Natural killer cell (primary cell): ENCODE results near the gene RAB44. TPM values are rescaled to one million over a fixed set of nuclear protein-coding genes. Genes with fewer than 3 reads are reported as not detected.
A peak's percentile ranks its signal among the peaks of the same experiment; 100 is the strongest.

Experiments
- ATAC-seq, 3 donors: fragments of 150-1000 bp in 2 of 3; fragments of 200-7000 bp in 1 of 3; cut with Tn5 transposase; 1 replicate in 1 of 3; 2 replicates in 2 of 3; pipeline ENCODE4 v1.10.0; 2021; ENCODE audit warnings: mild to moderate bottlenecking in 2 of 3, moderate library complexity in 2 of 3
- DNase-seq, 2 donors: peaks; one replicate each; pipeline versions ENCODE4 v3.0.0 to v3.0.0-alpha.2; 2013 to 2021; ENCODE audit warnings: mixed read lengths in 1 of 2
- H3K27ac ChIP-seq: one replicate; pipeline ENCODE4 v1.5.1; 2013; ENCODE audit warnings: mild to moderate bottlenecking, low read length
- H3K27me3 ChIP-seq: one replicate; pipeline ENCODE4 v1.6.1; 2013; ENCODE audit warnings: low read length; ENCODE audit not compliant: control insufficient read depth, insufficient read depth
- H3K36me3 ChIP-seq: one replicate; pipeline ENCODE4 v1.6.1; 2013; ENCODE audit warnings: low read length; ENCODE audit not compliant: control insufficient read depth, insufficient read depth
- H3K4me1 ChIP-seq: one replicate; pipeline ENCODE4 v1.6.1; 2013; ENCODE audit warnings: low read length; ENCODE audit not compliant: control insufficient read depth, insufficient read depth
- H3K4me3 ChIP-seq: one replicate; pipeline ENCODE4 v1.5.1; 2013; ENCODE audit warnings: low read length
- H3K9me3 ChIP-seq: one replicate; pipeline ENCODE4 v1.6.1; 2013; ENCODE audit warnings: low read length; ENCODE audit not compliant: control insufficient read depth, insufficient read depth
- H3K27ac Mint-ChIP-seq, 2 donors: one replicate each; pipeline ENCODE4 v1.8.0; 2022; ENCODE audit warnings: mild to moderate bottlenecking in 2 of 2, mixed read lengths in 2 of 2, moderate library complexity in 1 of 2
- H3K27me3 Mint-ChIP-seq, 2 donors: one replicate each; pipeline ENCODE4 v1.8.0; 2022; ENCODE audit warnings: low read depth in 2 of 2, mixed read lengths in 2 of 2
- H3K36me3 Mint-ChIP-seq: one replicate; pipeline ENCODE4 v1.8.0; 2022; ENCODE audit warnings: mixed read lengths
- H3K4me1 Mint-ChIP-seq, 2 donors: one replicate each; pipeline ENCODE4 v1.8.0; 2022; ENCODE audit warnings: mixed read lengths in 2 of 2
- H3K4me3 Mint-ChIP-seq: one replicate; pipeline ENCODE4 v1.8.0; 2022; ENCODE audit warnings: mild to moderate bottlenecking, moderate library complexity, mixed read lengths
- H3K9me3 Mint-ChIP-seq, 2 donors: one replicate each; pipeline ENCODE4 v1.8.0; 2022; ENCODE audit warnings: mixed read lengths in 2 of 2
- CTCF ChIP-seq: fragments of 200-600 bp; IDR thresholded peaks from one replicate; pipeline ENCODE4 v1.8.0; 2022; ENCODE audit warnings: antibody characterized with exemption
- WGBS: methylation state at CpG from one replicate; pipeline ENCODE4 v1.1.7; 2013; ENCODE audit warnings: missing lambda C conversion rate; ENCODE audit not compliant: insufficient coverage; 5-methylcytosine and 5-hydroxymethylcytosine counted together
- intact Hi-C: fragments of 100-400 bp; cut with micrococcal nuclease; formaldehyde crosslinking; loops from one replicate; pipeline ENCODE4 v1.14.2; 2022
- total RNA-seq, 4 donors: library from RNA; stranded (reverse); fragments of 120-200 nt in 1 of 4; gene quantifications; one replicate each; pipeline versions ENCODE4 v1.2.3 to v1.2.4, GENCODE V29; 2013 to 2022

The RAB44 gene
- total RNA-seq, 3 donors from 2014 or later (not counting 1 experiment from before 2014, with no cell fraction given), result 0.09 to 12.9 (median 0.70) TPM

DNA sequence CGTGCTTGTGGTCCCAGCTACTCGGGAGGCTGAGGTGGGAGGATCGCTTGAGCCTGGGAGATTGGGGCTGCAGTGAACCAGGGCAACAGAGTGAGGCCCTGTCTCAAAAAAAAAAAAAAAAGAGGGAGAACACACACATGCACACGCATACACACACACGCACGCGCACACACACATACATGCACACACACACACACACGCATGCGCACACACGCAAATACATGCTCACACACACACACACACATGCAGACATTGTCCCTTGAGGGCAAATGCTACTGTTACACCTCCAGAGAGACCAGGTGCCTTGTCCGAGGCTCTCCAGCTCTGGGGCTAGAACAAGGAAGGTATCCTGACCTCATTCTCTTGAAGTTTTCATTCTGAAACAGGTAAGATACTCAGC, 64.5 kb downstream of the RAB44 start:
- peaks cover 19% of the 10 kb centered on the region in 2 donors for H3K4me1 Mint-ChIP-seq
- H3K36me3 Mint-ChIP-seq, result no peaks in the 10 kb centered on the region
- H3K27ac Mint-ChIP-seq, result no peak overlapping the region
- TF ChIP-seq CTCF, result no peak
- WGBS, result 96% methylated on average over 10 of the region's 11 CpGs
- Histone ChIP-seq H3K4me1 (peaks cover 36% of the 10 kb centered on the region), H3K36me3 (no peaks in the 10 kb centered on the region), H3K4me3 (no peak overlapping the region), H3K9me3 (no peaks in the 10 kb centered on the region), H3K27ac (no peak overlapping the region), H3K27me3 (no peaks in the 10 kb centered on the region)
- peaks cover 0 to 6% of the 10 kb centered on the region in 2 donors for H3K27me3 Mint-ChIP-seq
- H3K9me3 Mint-ChIP-seq, result no peaks in the 10 kb centered on the region
- no peak overlapping the region for H3K4me3 Mint-ChIP-seq
- DNase-seq (no peak), ATAC-seq (no peak)
- intact Hi-C loops, result no loop called here

DNA sequence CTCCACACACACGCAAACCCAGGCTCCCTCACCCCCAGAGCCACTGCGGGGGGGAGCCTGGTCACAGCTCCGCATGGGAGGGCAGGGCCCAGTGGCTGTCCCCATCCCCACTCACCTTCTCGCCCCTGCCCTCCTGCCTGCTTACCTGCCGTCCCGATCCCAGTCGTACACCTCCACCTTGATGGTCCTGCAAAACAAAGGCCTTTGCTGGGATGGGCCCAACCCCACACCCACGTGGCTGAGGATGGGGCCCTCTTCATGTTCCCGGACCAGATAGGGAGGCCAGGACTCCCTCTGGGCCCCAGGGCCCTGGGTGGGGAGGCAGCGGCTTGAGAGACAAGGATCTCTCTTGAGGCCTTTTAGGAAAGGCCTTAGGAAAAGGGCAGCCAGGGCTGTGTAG, 67.6 kb downstream of the RAB44 start:
- H3K36me3 Mint-ChIP-seq, result no peaks in the 10 kb centered on the region
- peaks cover 48% of the 10 kb centered on the region for H3K4me1 ChIP-seq
- no peak overlapping the region for H3K4me3 Mint-ChIP-seq
- peaks cover 24 to 30% of the 10 kb centered on the region in 2 donors for H3K4me1 Mint-ChIP-seq
- no peak overlapping the region for H3K27ac Mint-ChIP-seq
- intact Hi-C loops, result no loop called here
- H3K27me3 Mint-ChIP-seq, result peaks cover 0 to under 1% of the 10 kb centered on the region in 2 donors
- H3K9me3 ChIP-seq, result no peaks in the 10 kb centered on the region
- DNase-seq (no peak), ATAC-seq (no peak)
- no peaks in the 10 kb centered on the region for H3K9me3 Mint-ChIP-seq
- no peaks in the 10 kb centered on the region for H3K27me3 ChIP-seq
- no peak for TF ChIP-seq CTCF
- H3K27ac ChIP-seq, result no peak overlapping the region
- 80% methylated on average over 10 of the region's 10 CpGs for WGBS
- no peak overlapping the region for H3K4me3 ChIP-seq
- H3K36me3 ChIP-seq, result no peaks in the 10 kb centered on the region

GRCh38 chr6:36765594-36766398, 68.2 kb downstream of the RAB44 start:
- no peaks in the 10 kb centered on the region for H3K27me3 ChIP-seq
- TF ChIP-seq CTCF, result peak; percentile 91
- no peaks in the 10 kb centered on the region for H3K9me3 ChIP-seq
- Mint-ChIP-seq H3K36me3 (no peaks in the 10 kb centered on the region), H3K9me3 (no peaks in the 10 kb centered on the region), H3K4me1 (peaks cover 30 to 36% of the 10 kb centered on the region in 2 donors), H3K27ac (no peak overlapping the region), H3K4me3 (peak overlapping the region; percentile 35), H3K27me3 (no peaks in the 10 kb centered on the region)
- no peak overlapping the region for H3K27ac ChIP-seq
- no peaks in the 10 kb centered on the region for H3K36me3 ChIP-seq
- intact Hi-C loops, result loop anchor here (1.0 to 2.0 kb wide), 4 partner anchors 17 to 445 kb away; no protein-coding TSS in a partner anchor
- WGBS, result 40% methylated on average over 17 of the region's 17 CpGs
- ATAC-seq (peak; percentile 82 to 93 (median 87)), DNase-seq (peak; percentile 76 to 90)
- H3K4me3 ChIP-seq, result no peak overlapping the region
- H3K4me1 ChIP-seq, result peaks cover 53% of the 10 kb centered on the region
